Measurements from ENCODE around the gene STXBP6. TPM values are rescaled to one million over a fixed set of nuclear protein-coding genes. Genes with fewer than 3 reads are reported as not detected.
A peak's percentile ranks its signal among the peaks of the same experiment; 100 is the strongest.

The STXBP6 gene
- total and polyA plus RNA-seq, 2 of the 13 experiments (the other 11 are each of a cell fraction or from before 2014, with no cell fraction given): 35.3 to 42.8 TPM

DNA sequence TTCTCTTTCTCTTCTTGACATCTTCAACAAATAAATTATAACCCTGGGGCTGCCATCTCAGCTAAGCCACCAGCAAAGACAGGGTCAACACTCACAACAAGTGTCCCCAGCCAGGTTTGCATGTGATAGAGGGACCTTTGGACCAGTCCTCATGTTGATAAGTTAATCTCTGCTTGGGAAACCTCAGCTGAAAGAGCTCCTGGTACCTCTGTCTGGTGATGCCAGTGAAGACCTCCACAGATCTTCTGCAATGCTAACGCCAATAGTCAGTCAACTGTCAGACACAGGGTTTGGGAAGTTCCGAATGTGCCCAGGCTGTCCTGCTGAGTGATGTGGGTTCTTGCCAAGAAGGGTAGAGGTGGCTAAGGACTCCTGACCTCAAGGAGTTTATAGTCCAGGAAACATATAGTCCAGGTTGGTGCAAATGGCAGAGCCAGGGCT is 236.1 kb downstream of the STXBP6 start (continued):
- no peak for TF ChIP-seq ZNF460 (CRISPR knock-in tag; IDR thresholded peaks at IDR 0.05; ENCODE audit: borderline replicate concordance)
- TF ChIP-seq REL (CRISPR knock-in tag; conservative IDR thresholded peaks at IDR 0.05): no peak
- TF ChIP-seq RELA (CRISPR knock-in tag; IDR thresholded peaks at IDR 0.05): no peak
- no peak for TF ChIP-seq NCOA5 (CRISPR knock-in tag; IDR thresholded peaks at IDR 0.05)
- TF ChIP-seq ZNF644 (CRISPR knock-in tag; IDR thresholded peaks at IDR 0.05; ENCODE audit: low read depth): peak; percentile 88
- TF ChIP-seq NFE2 (CRISPR knock-in tag; IDR thresholded peaks at IDR 0.05): no peak
- TF ChIP-seq TBL1XR1 (IDR thresholded peaks at IDR 0.05; ENCODE audit: borderline replicate concordance, low read length, partially characterized antibody): no peak
- TF ChIP-seq GTF3A (CRISPR knock-in tag; conservative IDR thresholded peaks at IDR 0.05): no peak
- no peak for TF ChIP-seq ZNF749 (CRISPR knock-in tag; IDR thresholded peaks at IDR 0.05; ENCODE audit: borderline replicate concordance)
- TF ChIP-seq CBX2 (IDR thresholded peaks at IDR 0.05; ENCODE audit: low read depth, low read length): no peak
- TF ChIP-seq CBX2 (CRISPR knock-in tag; IDR thresholded peaks at IDR 0.05; ENCODE audit: low read depth): no peak
- no peak for TF ChIP-seq ZNF704 (CRISPR knock-in tag; IDR thresholded peaks at IDR 0.05; ENCODE audit: borderline replicate concordance)
- TF ChIP-seq ZBTB49 (CRISPR knock-in tag; IDR thresholded peaks at IDR 0.05; ENCODE audit: borderline replicate concordance): no peak
- TF ChIP-seq ZFP36 (IDR thresholded peaks at IDR 0.05; ENCODE audit: borderline replicate concordance, low read depth, low read length, partially characterized antibody): no peak
- TF ChIP-seq ZNF570 (CRISPR knock-in tag; IDR thresholded peaks at IDR 0.05; ENCODE audit: borderline replicate concordance): no peak
- TF ChIP-seq ZNF790 (CRISPR knock-in tag; IDR thresholded peaks at IDR 0.05; ENCODE audit: borderline replicate concordance): no peak
- TF ChIP-seq, protein P1, sequence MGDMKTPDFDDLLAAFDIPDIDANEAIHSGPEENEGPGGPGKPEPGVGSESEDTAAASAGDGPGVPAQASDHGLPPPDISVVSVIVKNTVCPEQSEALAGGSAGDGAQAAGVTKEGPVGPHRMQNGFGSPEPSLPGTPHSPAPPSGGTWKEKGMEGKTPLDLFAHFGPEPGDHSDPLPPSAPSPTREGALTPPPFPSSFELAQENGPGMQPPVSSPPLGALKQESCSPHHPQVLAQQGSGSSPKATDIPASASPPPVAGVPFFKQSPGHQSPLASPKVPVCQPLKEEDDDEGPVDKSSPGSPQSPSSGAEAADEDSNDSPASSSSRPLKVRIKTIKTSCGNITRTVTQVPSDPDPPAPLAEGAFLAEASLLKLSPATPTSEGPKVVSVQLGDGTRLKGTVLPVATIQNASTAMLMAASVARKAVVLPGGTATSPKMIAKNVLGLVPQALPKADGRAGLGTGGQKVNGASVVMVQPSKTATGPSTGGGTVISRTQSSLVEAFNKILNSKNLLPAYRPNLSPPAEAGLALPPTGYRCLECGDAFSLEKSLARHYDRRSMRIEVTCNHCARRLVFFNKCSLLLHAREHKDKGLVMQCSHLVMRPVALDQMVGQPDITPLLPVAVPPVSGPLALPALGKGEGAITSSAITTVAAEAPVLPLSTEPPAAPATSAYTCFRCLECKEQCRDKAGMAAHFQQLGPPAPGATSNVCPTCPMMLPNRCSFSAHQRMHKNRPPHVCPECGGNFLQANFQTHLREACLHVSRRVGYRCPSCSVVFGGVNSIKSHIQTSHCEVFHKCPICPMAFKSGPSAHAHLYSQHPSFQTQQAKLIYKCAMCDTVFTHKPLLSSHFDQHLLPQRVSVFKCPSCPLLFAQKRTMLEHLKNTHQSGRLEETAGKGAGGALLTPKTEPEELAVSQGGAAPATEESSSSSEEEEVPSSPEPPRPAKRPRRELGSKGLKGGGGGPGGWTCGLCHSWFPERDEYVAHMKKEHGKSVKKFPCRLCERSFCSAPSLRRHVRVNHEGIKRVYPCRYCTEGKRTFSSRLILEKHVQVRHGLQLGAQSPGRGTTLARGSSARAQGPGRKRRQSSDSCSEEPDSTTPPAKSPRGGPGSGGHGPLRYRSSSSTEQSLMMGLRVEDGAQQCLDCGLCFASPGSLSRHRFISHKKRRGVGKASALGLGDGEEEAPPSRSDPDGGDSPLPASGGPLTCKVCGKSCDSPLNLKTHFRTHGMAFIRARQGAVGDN (CRISPR knock-in tag; IDR thresholded peaks at IDR 0.05): no peak
- no peak for TF ChIP-seq ZNF414 (CRISPR knock-in tag; IDR thresholded peaks at IDR 0.05)
- peak; percentile 43; the same call in 1 of the 2 replicates for TF ChIP-seq TBX2 (CRISPR knock-in tag; IDR thresholded peaks at IDR 0.05; ENCODE audit: borderline replicate concordance)
- TF ChIP-seq ZFP36L2 (CRISPR knock-in tag; IDR thresholded peaks at IDR 0.05): no peak

Data from HepG2 (cell line).